ENCODE data around the gene GRM3. TPM values are rescaled to one million over a fixed set of nuclear protein-coding genes. Genes with fewer than 3 reads are reported as not detected.

GRM3 gene
- total RNA-seq, 1 donor from 2014 or later: not detected

GRCh38 chr7:86653919-86654659, 10.4 kb downstream of the GRM3 start:
- no peaks in the 10 kb centered on the region for H3K27me3 ChIP-seq (ENCODE audit: low read depth)

GRCh38 chr7:86657948-86658347, 14.2 kb downstream of the GRM3 start:
- Histone ChIP-seq H3K9me3 (no peaks in the 10 kb centered on the region), H3K4me1 (no peaks in the 10 kb centered on the region), H3K4me3 (no peak overlapping the region), H3K27me3 (ENCODE audit: low read depth) (no peaks in the 10 kb centered on the region), H3K27ac (no peak overlapping the region), H3K36me3 (no peaks in the 10 kb centered on the region)
- TF ChIP-seq CTCF (IDR thresholded peaks at IDR 0.05): no peak
- intact Hi-C loops (cut with DNase I): no loop called here
- no peak for DNase-seq
- ATAC-seq: no peak

More at GRCh38 chr7:86653919-86654659, 10.4 kb downstream of the GRM3 start:
- DNase-seq (peak; percentile 46), ATAC-seq (peak; percentile 80 to 89)
- intact Hi-C loops (cut with DNase I): no loop called here
- H3K4me3 ChIP-seq: no peak overlapping the region
- no peak for TF ChIP-seq CTCF (IDR thresholded peaks at IDR 0.05)
- no peaks in the 10 kb centered on the region for H3K9me3 ChIP-seq
- no peaks in the 10 kb centered on the region for H3K4me1 ChIP-seq
- no peaks in the 10 kb centered on the region for H3K36me3 ChIP-seq
- no peak overlapping the region for H3K27ac ChIP-seq

- no peak for ATAC-seq
- Histone ChIP-seq H3K4me3 (no peak overlapping the region), H3K9me3 (no peaks in the 10 kb centered on the region), H3K27me3 (ENCODE audit: low read depth) (no peaks in the 10 kb centered on the region), H3K27ac (no peak overlapping the region), H3K36me3 (no peaks in the 10 kb centered on the region), H3K4me1 (no peaks in the 10 kb centered on the region)
- no peak for TF ChIP-seq CTCF (IDR thresholded peaks at IDR 0.05)
- intact Hi-C loops (cut with DNase I): no loop called here
- DNase-seq: no peak
Measured at GRCh38 chr7:86660950-86661462, 17.3 kb downstream of the GRM3 start.

GRCh38 chr7:86664486-86664885, 20.8 kb downstream of the GRM3 start:
- H3K9me3 ChIP-seq: no peaks in the 10 kb centered on the region
- ATAC-seq (no peak), DNase-seq (no peak)
- intact Hi-C loops (cut with DNase I): no loop called here
- H3K4me3 ChIP-seq: no peak overlapping the region
- H3K27me3 ChIP-seq (ENCODE audit: low read depth): no peaks in the 10 kb centered on the region
- TF ChIP-seq CTCF (IDR thresholded peaks at IDR 0.05): no peak
- H3K36me3 ChIP-seq: no peaks in the 10 kb centered on the region
- no peaks in the 10 kb centered on the region for H3K4me1 ChIP-seq
- no peak overlapping the region for H3K27ac ChIP-seq

- H3K4me1 ChIP-seq: no peaks in the 10 kb centered on the region
- no peak for TF ChIP-seq CTCF (IDR thresholded peaks at IDR 0.05)
- ATAC-seq (no peak), DNase-seq (no peak)
- intact Hi-C loops (cut with DNase I): no loop called here
- H3K27me3 ChIP-seq (ENCODE audit: low read depth): no peaks in the 10 kb centered on the region
- H3K4me3 ChIP-seq: no peak overlapping the region
- no peaks in the 10 kb centered on the region for H3K36me3 ChIP-seq
- H3K27ac ChIP-seq: no peak overlapping the region
- no peaks in the 10 kb centered on the region for H3K9me3 ChIP-seq
Measured at GRCh38 chr7:86664991-86665390, 21.3 kb downstream of the GRM3 start.
